AG09319 (cell line): ENCODE data around the gene DNMT3L.

ENCODE experiments used
- DNase-seq: peaks from one replicate; pipeline ENCODE4 v3.0.0-alpha.2; 2010; ENCODE audit warnings: low read depth; ENCODE audit errors: extremely low read depth
- CTCF ChIP-seq: IDR thresholded peaks from 2 replicates; pipeline ENCODE4 v1.5.1; 2011; ENCODE audit warnings: low read depth, mild to moderate bottlenecking, inconsistent platforms, low read length, moderate library complexity

Gene DNMT3L

GRCh38 chr21:44261675-44262295 lies at the start of gene DNMT3L:
TSS of gene DNMT3L (minus strand) at chr21:44261897. CDS start at chr21:44261259, 638 bp downstream.
- no peak for TF ChIP-seq CTCF
- no peak for DNase-seq

GRCh38 chr21:44310628-44311507 lies 49.2 kb upstream of the DNMT3L start:
- DNase-seq: no peak
- TF ChIP-seq CTCF: no peak

GRCh38 chr21:44306936-44307704 lies 45.4 kb upstream of the DNMT3L start:
- no peak for TF ChIP-seq CTCF
- DNase-seq: no peak

GRCh38 chr21:44305691-44306090 lies 44.0 kb upstream of the DNMT3L start:
- no peak for TF ChIP-seq CTCF
- no peak for DNase-seq

GRCh38 chr21:44304877-44305293 lies 43.2 kb upstream of the DNMT3L start:
- no peak for DNase-seq
- peak; percentile 68 for TF ChIP-seq CTCF

- no peak for DNase-seq
- no peak for TF ChIP-seq CTCF
Measured at GRCh38 chr21:44304011-44304616, 42.4 kb upstream of the DNMT3L start.
